GM21423 (cell line): ENCODE data around the gene NECAB3.
A peak's percentile ranks its signal among the peaks of the same experiment; 100 is the strongest.

Experiments used
- ATAC-seq: cut with Tn5 transposase; IDR thresholded peaks from one replicate; pipeline ENCODE4 v1.9.1; 2021; ENCODE audit warnings: mild to moderate bottlenecking, moderate library complexity; ENCODE audit not compliant: unreplicated experiment

Gene NECAB3

DNA sequence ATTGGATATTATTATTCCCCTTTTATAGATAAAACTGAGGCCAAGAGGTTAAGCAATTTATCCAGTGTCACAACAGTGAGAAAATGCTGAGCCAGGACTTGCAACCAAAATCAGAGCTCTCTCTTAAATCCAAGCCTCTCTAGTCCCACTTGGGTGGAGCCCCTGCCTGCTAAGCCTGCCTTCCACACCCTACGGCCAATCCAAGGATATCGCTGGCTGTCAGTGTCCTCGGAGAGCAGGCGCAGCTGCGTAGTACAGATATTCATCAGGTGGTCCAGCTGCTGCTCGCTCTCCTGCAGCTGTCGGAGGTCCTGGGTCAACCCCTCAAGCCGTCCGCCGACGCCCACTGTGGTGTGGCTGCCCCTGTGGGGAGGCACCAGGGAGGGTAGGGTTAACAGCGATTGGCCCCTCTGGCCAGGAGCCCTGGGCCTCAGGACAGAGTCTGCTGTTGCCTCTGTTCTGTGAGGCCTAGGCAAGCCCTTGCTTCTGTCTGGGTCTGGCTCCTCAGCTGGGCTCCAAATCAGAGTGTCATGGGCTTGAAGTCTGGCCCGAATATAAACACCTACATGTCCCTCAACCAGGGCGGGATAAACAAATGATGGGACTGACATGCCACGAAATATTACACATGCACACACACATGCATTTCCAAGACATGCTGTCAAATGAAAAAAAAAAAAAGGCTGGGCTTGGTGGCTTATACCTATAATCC, 3.9 kb upstream of the NECAB3 start:
- no peak for ATAC-seq

DNA sequence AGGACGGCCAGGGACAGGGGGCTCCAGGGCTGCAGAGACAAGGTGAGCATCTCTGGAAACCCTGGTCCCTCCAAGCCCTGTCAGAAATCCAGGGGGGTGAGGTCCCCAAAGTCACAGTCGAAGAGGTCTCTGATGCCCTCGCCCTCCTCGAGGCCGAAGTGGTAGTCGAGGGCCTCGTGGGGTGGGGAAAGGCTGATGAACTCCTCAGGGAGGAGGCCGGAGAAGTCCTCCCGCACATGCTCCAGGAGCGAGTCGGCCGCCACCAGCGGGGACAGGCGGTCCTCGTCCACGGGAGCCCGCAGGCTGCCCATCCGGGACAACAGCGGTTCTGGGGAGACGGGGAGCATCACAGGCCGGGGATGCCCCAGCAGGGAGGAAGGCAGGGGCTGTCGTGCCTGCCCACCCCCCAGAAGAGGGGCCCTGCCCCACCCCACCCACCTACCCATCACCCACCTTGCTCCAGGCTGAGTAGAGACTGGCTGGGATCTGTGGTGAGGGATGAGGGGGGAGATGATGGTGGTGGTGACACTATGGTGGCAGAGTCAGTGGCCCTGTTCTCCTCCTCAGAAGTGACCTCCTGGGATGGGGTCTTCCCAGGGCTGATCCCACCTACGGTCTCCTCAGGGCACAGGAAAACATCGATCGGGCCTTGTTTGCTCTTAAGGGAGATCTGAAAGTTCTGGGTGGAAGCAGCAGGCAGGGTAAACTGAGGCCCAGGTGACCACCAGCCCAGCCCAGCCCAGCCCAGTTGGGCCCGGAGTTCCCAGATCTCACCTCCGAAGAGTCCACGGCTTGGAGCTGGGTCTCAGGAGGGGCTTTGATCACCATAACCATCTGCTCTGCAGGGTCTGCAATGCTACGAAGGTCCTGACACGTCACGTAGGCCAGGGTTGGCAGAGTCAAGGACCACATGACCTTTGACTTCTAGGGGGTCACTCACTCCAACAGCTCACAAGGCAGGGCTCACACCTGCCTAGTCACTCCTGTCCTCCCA, 2.7 kb upstream of the NECAB3 start:
- no peak for ATAC-seq

DNA sequence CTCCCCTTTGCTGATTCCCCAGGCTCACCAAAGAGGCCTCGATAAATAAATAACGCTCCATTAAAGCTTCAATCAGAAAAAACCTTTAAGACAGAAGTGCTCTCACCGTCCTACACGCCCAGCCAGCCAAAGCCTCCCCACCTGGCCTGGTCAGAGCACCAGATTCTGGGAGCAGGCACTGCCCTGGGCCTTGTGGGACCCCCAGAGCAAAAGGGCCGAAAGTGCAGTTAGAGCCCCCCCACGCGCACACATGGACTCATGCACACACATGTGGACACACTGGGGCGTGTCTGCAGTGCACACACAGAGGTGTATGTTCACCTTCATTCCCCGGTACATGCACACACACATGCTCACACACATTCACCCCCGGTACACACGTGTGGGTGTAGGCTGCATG, 1.9 kb upstream of the NECAB3 start:
- no peak for ATAC-seq

DNA sequence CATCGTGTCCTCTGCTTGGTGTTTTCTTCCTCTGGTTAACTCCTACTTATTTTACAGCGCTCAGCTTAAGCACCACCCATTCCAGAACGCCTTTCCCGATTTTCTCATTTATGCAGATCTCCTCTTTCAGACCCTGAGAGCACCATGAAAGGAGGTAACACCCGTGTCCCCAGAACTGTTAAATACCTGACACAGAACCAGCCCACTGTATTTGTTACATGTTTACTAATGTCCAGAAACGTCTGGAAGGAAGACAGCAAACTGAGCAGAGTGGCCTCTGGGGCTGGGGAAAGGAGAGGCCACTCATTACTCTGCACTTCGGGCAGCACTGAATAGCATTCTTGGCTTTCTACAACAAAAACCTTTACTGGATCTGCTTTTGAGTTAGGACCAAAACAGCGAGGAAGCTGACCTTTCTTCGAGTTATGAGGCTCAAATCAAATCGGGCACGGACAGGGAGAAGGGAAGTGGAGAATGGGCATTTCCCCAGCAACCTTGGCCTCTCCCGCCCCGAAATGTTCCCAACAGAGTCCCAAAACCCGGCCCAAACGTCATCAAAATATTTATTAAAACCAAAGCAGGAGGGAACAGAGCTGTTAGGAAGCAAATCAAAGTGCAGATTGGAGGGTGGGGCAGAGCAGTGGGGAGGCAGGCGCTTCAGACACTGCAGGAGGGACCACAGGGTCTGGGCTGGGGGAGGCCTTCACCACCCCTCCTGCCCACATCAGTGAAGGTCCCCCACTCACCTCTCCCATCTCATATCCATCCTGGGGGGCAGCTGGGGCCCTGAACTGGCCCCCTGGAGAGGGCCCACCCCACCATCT, 1.1 kb upstream of the NECAB3 start:
- no peak for ATAC-seq

DNA sequence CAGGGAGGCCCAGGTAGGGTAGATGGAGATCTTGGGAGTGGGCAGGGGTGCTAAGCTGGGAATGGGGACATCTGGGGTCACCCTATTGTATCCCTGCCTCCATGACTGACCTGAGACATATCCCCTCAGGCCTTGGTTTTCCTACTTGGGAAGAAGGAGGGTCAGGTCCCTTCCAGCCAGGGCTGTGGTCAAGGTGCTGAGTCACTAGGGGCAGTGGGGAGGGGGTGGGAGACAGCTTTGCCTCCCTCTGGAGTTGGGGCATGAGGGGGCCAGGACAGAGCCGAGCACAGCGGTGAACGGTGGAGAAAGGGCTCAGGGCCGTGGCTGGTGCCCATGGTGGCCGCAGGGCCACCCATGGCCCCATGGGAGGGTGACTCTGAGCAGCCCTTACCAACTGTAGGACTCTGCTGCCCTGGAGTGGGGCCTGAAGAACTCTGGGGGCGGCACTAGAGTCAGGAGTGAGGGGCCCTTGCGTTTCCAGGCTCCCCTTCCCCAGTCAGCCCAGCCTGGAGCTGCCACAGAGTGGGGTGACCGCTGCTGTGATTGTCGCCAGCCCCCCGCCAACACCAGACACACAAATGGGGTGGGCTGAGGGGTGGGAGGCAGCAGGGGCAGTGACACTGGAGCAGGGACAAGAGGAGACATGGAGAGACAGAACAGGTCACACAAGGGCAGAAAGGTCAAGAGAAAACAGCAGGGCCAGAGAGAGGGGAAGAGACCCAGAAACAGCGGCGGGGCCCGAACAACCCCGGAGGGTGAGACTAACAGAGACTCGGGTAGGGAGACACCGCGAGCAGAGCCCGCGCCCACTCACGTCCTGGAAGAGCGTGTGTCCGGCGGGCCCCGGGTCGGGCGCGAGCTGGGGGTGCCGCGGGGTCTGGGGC, 576 bp downstream of the NECAB3 start:
- peak; percentile 6 for ATAC-seq

DNA sequence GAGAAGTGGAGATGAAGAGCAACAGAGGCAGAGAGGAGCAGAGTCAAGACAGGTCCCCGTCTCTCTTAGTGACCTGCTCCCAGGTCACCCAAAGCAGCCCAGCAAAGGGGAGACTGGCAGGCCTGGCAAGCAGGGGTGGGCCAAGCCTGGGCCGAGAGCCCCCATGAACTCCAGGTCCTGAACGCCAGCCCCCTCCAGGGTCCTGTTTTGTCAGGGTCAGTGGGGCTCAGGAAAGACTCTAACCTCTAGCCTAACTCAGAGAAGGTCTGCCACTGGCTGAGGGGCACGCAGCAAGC, 1.2 kb downstream of the NECAB3 start:
- no peak for ATAC-seq

DNA sequence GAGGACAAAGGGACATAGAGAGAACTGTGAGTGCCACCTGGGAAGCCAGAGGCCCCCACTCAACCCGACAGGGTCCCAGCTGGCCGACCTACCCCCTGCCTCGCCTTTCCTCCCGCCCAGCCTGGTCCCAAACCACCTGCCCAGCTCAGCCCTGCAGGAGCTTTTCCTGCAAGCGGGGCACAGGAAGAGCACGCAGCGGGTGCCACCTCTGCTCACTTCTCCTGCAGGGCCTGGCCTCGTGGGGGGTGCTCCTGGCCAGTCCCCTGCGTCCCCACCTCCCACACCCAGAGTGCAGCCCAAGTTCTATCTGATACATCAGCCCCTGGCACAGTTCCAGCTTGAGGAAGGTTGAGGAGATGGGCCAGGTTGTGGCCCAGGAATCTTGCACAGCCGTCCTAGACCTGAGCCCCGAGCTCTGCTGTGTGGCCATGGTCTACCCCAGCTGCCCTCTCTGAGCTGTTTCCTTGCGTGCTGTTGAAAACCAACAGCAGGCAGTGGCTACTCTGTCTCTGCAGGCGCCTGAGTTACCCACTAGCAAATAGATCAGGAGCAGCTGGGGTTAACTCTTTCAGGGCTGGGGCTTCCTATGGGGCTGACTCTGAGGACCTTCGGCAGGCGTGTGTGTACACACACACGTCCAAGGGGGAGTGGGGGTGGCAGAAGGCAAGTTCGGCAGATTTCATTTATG, 1.7 kb downstream of the NECAB3 start:
- no peak for ATAC-seq

DNA sequence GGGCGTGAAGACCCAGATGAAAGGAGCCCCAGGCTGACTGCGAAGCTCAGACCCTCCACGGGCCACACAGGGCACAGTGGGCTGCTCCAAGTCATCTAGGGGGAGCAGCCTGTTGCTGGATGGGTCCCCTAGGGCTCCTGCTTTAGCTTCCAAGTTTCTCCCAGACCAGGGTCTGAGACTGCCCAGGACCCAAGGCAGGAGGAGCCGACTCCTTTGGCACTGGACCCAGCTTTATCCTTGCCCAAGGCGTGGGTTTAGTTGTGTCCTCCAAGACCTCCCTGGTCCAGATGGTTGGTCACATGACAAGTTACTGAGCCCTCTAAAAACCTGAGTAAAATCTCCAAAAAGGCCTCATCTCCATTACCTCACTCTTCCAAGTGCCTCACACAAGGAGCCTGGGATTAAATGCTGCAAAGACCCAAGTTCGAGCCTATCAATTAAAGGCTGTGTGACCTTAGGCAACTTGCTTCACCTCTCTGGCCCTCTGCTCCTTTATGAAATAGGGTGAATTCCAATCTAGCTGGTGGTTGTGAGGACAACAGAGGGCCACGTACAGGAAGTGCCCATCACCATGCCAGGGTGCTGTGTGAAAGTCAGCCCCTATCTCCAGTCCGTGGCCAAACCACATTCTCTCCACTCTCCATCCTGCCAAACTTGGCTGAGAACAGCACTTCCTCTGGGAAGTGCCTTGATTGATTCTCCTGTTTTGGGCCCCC, 2.5 kb downstream of the NECAB3 start:
- no peak for ATAC-seq

DNA sequence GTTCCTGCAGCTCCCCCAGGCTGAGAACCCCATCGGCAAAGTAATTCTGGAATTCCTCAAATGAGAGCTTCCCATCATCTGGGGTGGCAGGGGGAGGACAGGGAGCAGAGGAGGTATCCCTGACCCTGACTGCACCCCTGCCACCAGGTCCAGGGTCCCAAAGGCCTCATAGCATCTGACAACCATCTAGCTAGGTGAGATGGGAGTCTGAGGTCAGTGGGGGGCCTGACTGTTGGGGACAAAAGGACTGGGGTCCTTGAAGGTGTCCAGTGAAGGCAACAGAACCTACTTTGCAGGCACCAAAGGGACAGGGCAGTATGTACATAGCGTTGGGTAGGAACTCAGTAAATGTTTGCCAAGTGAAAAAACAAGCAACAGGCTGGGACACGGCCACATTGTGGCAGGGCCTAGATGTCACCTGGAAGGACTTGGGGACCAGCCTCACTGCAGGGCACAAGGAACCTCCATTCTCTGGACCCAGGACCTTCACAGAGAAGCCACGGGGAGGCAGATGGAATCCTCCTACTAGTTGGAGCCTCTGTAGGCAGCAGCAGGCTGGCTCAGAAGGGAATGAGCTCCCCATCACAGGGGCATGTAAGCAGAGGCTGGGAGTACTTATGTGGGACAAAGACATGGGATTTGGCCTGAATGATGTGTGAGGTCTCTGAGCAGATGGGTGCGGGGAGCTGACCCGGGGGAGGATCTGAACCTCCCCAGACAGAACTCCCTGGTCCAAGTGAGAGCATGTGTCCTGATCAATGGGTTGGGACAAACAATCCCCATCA, 3.3 kb downstream of the NECAB3 start:
- ATAC-seq = no peak

DNA sequence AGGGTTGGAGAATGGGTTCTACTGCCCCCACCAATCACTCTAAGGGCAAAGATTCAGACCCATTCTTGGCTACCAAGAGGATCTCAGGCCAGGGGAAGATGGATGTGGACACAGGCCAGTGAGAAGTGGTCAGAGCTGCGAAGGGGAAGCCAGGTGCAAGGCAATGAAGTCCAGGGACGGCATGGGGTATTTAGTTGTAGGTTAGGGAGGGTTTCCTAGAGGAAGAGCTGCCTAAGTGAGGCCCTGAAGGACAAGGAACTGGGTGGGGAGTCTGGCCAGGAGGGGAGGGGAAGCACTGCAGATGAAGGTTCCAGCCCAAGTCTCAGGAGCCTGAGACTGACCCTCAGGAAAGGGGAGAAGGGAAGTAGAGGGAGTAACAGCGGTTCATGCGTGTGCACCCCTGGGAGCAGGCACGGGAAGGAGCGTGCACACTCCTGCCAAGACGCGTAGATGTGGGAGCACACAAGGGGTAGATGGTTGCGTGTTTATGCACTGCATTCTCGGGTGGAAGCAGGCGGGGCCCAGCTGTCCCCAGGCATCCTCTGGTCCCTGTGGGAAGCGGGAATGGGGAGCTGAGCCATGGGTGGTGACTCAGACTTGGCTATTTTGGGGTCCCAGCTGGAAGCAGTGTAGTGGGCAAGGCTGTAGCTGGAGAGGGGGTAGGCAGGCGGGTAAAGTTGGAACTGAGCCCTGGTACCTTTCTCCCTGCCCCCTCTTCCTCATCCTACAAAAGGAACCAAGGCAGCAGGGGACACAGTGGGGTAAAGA, 4.2 kb downstream of the NECAB3 start:
- no peak for ATAC-seq

DNA sequence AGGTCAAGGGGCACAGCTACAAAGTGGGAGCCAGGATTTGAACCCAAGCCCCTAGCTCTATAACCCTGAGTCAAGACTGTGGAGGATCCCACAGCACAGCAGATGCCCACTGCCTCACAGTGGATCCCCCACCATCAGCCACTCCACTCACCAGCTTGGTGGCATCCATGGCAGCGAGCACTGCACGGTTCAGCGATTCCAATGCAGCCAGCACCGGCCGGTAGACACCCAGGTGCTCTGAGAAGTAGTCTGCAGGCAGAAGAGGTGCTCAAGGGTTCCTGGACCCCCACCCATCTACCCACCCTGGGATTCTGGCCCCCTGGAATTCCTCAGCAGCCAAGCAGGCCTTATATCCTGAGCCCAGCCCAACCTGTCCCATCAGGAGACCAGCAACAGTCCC, 5.0 kb downstream of the NECAB3 start:
- no peak for ATAC-seq

DNA sequence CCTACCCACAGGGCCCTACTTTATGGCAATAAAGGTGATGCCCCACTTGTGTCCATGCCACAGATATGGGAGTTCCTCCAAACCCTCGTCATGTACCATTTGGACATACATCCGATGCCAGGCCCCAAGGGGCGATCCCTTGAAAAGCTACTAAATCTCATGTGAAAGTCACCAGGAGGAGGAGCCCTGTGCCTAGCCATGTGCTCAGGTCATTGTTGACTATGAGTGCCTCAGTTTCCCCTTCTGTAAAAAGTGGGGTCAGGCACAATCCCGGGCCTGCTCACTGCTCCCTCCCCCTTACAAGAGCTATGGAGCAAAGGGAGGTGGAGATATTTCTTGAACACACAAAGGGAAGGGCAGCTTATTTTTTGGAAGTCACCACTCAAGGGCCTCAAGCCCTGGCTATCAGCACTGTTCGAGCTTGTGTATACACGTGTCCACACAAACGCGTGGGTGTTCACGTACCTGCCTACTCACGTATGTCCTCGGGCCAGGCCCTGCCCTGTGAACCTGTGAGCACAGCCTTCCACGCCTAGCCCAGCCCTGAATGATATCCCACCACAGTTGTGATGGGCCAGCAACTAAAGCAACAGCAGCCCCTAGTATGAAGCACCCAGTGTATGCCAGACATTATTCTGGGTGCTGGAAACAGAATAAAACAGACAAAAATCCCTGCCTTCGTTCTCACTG, 5.6 kb downstream of the NECAB3 start:
- ATAC-seq = no peak

DNA sequence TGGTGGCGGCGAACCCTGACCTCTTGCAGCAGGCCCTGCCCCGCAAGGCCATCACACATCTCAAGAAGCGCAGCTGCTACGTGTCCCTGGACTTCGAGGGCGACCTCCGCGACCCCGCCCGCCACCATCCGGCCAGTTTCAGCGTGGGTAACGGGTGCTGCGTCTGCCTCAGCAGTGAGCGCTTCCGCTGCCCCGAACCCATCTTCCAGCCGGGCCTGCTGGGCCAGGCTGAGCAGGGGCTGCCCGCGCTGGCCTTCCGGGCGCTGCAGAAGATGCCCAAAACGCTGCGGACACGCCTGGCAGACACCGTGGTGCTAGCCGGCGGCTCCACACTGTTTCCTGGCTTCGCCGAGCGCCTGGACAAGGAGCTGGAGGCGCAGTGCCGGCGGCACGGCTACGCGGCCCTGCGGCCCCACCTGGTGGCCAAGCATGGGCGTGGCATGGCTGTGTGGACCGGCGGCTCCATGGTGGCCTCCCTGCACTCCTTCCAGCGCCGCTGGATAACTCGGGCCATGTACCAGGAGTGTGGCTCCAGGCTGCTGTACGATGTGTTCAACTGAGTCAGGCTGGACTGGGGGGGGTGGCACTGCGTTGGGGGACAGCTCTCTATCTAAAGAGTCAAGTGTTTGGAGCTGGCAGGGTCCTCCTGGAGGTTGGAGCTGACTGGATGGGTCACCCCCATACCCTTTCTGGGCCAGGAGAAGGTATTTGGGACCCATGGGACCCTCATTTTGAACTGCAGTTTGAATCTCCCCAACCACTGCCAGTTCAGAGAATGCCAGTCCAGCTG, 6.4 kb downstream of the NECAB3 start:
- ATAC-seq = no peak

DNA sequence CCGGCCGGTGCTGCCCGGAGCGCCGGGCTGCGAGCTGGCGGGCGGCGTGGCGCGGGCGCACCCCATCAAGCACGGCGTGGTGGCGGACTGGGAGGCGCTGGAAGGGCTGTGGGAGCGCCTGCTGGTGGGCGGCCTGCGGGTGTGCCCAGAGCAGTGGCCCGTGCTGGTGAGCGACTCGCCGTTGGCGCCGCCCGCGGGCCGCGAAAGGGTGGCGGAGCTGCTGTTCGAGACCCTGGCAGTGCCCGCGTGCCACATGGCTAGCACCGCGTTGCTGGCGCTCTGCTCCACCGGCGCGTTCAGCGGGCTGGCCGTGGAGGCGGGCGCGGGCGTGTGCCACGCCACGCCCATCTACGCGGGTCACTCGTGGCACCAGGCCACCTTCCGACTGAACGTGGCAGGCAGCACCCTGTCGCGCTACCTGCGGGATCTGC, 7.0 kb downstream of the NECAB3 start:
- ATAC-seq = peak; percentile 5

DNA sequence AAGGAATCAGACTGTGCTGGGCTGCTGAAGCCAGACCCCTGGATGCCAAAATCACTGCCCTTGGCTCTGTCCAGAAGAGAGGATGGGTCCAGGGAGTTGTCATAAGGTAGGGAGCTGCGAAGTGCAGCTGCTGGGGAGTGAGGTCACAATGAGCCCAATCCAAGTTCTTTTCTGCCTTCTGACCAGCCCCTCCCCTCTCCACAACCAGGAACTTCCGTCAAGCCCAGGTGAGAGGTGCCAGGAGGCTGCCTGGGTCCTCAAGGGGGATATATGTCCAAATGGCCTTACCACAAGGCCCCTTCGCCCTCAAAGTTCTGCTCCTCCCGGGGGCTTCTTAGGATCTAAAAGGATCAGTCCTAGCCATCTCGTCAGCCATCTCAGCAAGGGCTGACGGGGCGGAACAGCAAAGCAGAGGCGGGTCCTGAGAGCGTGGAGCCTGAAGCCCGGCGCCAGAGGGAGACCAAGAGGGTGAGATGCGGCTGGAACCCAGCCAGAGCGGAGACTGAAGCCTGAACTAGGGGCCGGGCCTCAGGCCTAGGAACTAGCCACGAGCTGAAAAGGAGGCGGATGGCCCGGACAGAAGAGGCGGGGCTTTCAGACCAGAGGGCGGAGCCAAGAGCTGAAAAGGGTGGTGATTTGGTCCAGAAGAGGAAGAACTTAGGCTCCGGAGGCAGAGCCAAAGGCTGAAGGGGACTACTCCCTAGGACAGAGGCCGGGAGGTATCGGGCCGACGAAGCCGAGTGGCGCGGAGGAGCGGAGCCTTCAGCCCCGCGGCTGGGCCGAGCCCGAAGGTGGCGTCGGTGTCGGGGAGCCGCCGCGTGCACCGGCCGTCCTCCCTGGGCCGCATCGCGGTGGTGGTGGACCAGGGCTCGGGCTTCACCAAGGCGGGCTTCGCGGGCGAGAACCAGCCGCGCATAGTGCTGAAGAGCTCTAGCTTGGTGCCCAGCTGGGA, 7.7 kb downstream of the NECAB3 start, which contains the start of gene ACTL10:
Gene ACTL10 (plus strand): TSS at position 651 of the 952 bp plus-strand sequence. CDS start 555 bp downstream, outside the sequence.
- ATAC-seq = peak; percentile 63
